Effector memory CD4-positive, alpha-beta T cell (primary cell): Measurements from ENCODE around the gene MYMK.

Source experiments
- DNase-seq, 3 donors: peaks; one replicate each; pipeline ENCODE4 v3.0.0-alpha.2; 2020
- H3K27ac ChIP-seq: 2 replicates; pipeline ENCODE4 v1.7.0; 2013; ENCODE audit warnings: mild to moderate bottlenecking, low read length, moderate library complexity; ENCODE audit not compliant: insufficient read depth, poor library complexity, severe bottlenecking
- H3K27me3 ChIP-seq: replicated peaks from 2 replicates; pipeline ENCODE4 v1.7.0; 2013; ENCODE audit warnings: mild to moderate bottlenecking, low read length; ENCODE audit not compliant: insufficient read depth, control insufficient read depth, poor library complexity, severe bottlenecking
- H3K36me3 ChIP-seq: 2 replicates; pipeline ENCODE4 v1.7.0; 2013; ENCODE audit warnings: mild to moderate bottlenecking, low read length, moderate library complexity; ENCODE audit not compliant: control insufficient read depth, insufficient read depth
- H3K4me1 ChIP-seq: 2 replicates; pipeline ENCODE4 v1.7.0; 2013; ENCODE audit warnings: low read length, mild to moderate bottlenecking; ENCODE audit not compliant: control insufficient read depth, insufficient read depth, poor library complexity, severe bottlenecking
- H3K4me3 ChIP-seq: 2 replicates; pipeline ENCODE4 v1.7.0; 2013; ENCODE audit warnings: low read length, low read depth, mild to moderate bottlenecking; ENCODE audit not compliant: insufficient read depth, poor library complexity, severe bottlenecking
- H3K9me3 ChIP-seq: 2 replicates; pipeline ENCODE4 v1.7.0; 2013; ENCODE audit warnings: mild to moderate bottlenecking, low read length, moderate library complexity; ENCODE audit not compliant: control insufficient read depth

MYMK gene

DNA sequence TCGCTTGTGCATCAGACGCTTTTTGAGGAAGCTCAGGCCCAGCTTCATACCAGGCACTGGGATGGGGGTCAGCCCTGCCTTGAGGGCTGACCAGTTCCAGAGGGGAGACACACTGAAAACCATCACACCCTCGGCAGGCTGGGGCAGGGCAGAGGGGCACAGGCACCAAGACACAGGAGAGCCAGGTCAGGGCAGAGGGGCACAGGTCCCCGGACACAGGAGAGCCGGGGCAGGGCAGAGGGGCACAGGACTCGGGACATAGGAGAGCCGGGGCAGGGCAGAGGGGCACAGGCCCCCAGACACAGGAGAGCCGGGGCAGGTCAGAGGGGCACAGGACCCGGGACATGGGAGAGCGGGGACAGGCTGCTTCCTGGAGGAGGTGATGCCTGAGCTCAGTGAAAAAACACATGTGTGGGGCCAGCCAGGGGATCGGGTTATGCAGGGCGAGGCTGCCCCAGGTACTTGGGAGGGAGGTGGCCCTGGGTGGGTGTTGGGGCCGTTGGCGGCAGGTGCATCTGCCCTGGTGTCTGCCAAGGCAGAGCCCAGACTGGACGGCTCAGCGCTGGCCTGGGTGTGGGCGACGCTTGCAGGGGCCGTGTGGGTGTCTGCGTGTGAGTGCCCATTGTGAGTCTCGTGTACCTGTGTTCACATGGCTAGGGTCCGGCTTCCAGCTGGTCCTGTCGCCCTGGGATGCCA, 30.8 kb downstream of the MYMK start:
- Histone ChIP-seq H3K9me3 (no peaks in the 10 kb centered on the region), H3K36me3 (no peaks in the 10 kb centered on the region), H3K4me3 (no peak overlapping the region), H3K4me1 (no peaks in the 10 kb centered on the region), H3K27me3 (no peaks in the 10 kb centered on the region), H3K27ac (no peak overlapping the region)
- no peak for DNase-seq

- no peaks in the 10 kb centered on the region for H3K36me3 ChIP-seq
- H3K27ac ChIP-seq: no peak overlapping the region
- no peak overlapping the region for H3K4me3 ChIP-seq
- no peaks in the 10 kb centered on the region for H3K4me1 ChIP-seq
- DNase-seq: no peak
- H3K9me3 ChIP-seq: no peaks in the 10 kb centered on the region
- no peaks in the 10 kb centered on the region for H3K27me3 ChIP-seq
Observed at GRCh38 chr9:133493428-133493827, 31.3 kb downstream of the MYMK start.

GRCh38 chr9:133492061-133493021, 32.4 kb downstream of the MYMK start:
- H3K36me3 ChIP-seq: no peaks in the 10 kb centered on the region
- H3K4me3 ChIP-seq: no peak overlapping the region
- no peaks in the 10 kb centered on the region for H3K27me3 ChIP-seq
- H3K4me1 ChIP-seq: no peaks in the 10 kb centered on the region
- no peak overlapping the region for H3K27ac ChIP-seq
- H3K9me3 ChIP-seq: no peaks in the 10 kb centered on the region
- DNase-seq: no peak

- Histone ChIP-seq H3K9me3 (no peaks in the 10 kb centered on the region), H3K4me1 (no peaks in the 10 kb centered on the region), H3K4me3 (no peak overlapping the region), H3K27ac (no peak overlapping the region), H3K27me3 (no peaks in the 10 kb centered on the region), H3K36me3 (no peaks in the 10 kb centered on the region)
- no peak for DNase-seq
Observed at GRCh38 chr9:133491656-133491925, 33.2 kb downstream of the MYMK start.

DNA sequence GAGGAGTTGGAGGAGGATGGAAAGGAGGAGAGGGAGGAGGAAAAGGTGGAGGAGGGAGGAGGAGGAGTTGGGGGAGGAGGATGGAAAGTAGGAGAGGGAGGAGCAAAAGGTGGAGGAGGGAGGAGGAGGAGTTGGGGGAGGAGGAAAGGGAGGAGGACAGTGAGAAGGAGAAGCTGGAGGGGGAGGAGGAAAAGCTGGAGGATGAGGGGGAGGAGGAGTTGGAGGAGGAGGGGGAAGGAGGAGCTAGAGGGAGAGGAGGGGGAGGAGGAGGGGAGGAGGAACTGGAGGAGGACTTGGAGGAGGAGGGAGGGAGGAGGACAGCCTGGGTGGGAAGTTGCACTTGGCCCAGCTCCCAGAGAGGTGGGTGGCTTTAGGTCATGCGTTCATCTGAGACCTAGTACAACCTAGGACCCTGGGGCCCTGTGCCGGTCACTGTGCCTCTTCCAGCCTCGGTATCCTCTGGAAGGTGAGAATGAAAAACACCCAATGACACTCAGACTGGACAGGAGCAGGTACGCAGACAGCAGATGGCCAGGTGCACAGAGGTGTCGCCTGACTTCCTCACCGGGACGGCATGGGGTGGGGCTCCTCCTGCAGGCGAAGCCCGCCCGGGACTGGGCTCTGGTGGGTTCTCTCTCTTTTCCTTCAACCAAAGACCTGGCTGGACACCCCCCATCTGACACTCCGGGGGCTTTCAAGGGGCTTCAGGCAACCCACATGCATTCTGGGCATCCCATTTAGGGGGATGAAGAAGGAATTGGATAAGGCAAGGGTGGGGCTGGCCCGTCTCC, 33.7 kb downstream of the MYMK start:
- Histone ChIP-seq H3K9me3 (no peaks in the 10 kb centered on the region), H3K4me1 (peaks cover 2% of the 10 kb centered on the region), H3K27me3 (no peaks in the 10 kb centered on the region), H3K36me3 (no peaks in the 10 kb centered on the region), H3K27ac (no peak overlapping the region), H3K4me3 (no peak overlapping the region)
- DNase-seq: no peak

GRCh38 chr9:133490201-133490681, 34.5 kb downstream of the MYMK start:
- Histone ChIP-seq H3K27ac (no peak overlapping the region), H3K4me3 (no peak overlapping the region), H3K36me3 (no peaks in the 10 kb centered on the region), H3K4me1 (peaks cover 5% of the 10 kb centered on the region), H3K27me3 (no peaks in the 10 kb centered on the region), H3K9me3 (no peaks in the 10 kb centered on the region)
- no peak for DNase-seq

GRCh38 chr9:133489253-133490190, 35.2 kb downstream of the MYMK start:
- H3K9me3 ChIP-seq: no peaks in the 10 kb centered on the region
- H3K36me3 ChIP-seq: no peaks in the 10 kb centered on the region
- H3K4me3 ChIP-seq: no peak overlapping the region
- H3K27me3 ChIP-seq: no peaks in the 10 kb centered on the region
- peaks cover 5% of the 10 kb centered on the region for H3K4me1 ChIP-seq
- no peak for DNase-seq
- no peak overlapping the region for H3K27ac ChIP-seq

- H3K27me3 ChIP-seq: no peaks in the 10 kb centered on the region
- no peaks in the 10 kb centered on the region for H3K9me3 ChIP-seq
- peaks cover 5% of the 10 kb centered on the region for H3K4me1 ChIP-seq
- no peak for DNase-seq
- no peak overlapping the region for H3K4me3 ChIP-seq
- H3K36me3 ChIP-seq: no peaks in the 10 kb centered on the region
- H3K27ac ChIP-seq: no peak overlapping the region
Observed at GRCh38 chr9:133488686-133489252, 36.0 kb downstream of the MYMK start.

DNA sequence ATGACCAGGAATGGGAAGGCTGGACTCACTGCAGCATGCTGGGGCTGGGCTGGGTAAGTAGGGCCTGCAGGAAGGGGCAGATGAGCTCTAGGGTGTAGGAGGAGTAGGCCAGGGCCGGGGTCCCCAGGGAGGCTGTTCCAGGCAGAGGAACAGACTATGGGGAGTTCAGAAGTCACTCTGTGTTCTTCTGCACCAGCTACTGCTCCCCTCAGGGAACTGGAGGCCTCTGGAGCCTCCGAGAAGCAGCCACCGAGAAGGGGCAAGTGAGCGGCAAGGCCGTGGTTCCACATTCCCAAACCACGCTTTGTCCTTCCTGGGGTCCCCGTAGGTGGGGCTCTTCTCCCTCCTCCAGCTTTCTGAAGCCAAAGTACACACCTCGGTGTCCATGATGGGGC, 37.4 kb downstream of the MYMK start:
- Histone ChIP-seq H3K4me1 (peaks cover 5% of the 10 kb centered on the region), H3K36me3 (no peaks in the 10 kb centered on the region), H3K9me3 (no peaks in the 10 kb centered on the region), H3K27ac (no peak overlapping the region), H3K27me3 (no peaks in the 10 kb centered on the region), H3K4me3 (no peak overlapping the region)
- DNase-seq: no peak
